ENCODE measurements around the gene PLD5.
"Not testable (repeated sequence)": the region's sequence is repeated elsewhere in the genome, so short reads cannot be mapped to it uniquely, and the experiment has no call there.

Gene PLD5

DNA sequence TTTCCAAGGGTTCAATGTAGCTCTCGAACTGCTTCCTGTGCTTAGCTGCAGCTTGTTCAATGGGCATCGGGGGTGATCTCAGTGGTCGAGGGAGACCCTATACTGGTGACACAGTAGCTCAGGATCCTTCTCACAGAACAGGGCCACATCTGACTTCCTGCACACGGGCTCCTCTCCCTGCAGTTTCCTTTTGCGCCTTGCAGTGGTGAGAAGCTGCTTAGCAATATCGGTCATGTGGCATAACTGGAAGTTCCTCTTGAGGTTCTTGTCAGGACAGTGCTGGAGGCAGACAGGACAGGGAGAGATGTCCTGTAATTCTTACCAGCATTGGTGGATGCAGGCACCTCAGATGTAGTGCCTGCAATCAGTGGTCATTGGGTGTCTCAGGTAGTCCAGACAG, 385.1 kb downstream of the PLD5 start:
- peak; percentile 10 for DNase-seq

DNA sequence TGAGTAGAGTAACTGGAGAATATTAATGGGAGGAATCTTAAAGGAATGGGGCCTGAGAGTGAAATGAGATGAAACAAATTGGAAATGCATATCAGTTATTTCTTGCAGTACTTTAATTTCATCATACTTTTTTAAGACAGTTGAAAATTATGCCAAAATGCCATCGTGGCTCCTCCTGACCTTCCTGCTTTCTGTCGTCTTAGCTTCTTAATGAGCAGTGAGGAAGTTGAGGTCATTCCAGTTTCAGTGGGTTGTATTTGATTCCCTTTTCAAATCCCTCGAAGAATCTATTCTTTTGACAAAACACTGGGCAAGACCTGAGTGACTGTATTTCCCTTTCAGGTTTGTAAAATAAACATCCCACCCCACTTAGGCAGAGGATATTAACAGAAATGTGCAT, 390.7 kb downstream of the PLD5 start:
- DNase-seq: no peak

- no peak for DNase-seq
Observed at GRCh38 chr1:242133351-242133750, 391.1 kb downstream of the PLD5 start.

- DNase-seq: no peak
Observed at GRCh38 chr1:242132121-242132817, 392.2 kb downstream of the PLD5 start.

GRCh38 chr1:242128951-242129502, 395.5 kb downstream of the PLD5 start:
- DNase-seq: no peak

GRCh38 chr1:242120432-242120831, 404.1 kb downstream of the PLD5 start:
- DNase-seq: no peak

GRCh38 chr1:242100921-242101320, 423.6 kb downstream of the PLD5 start:
- no peak for DNase-seq

DNA sequence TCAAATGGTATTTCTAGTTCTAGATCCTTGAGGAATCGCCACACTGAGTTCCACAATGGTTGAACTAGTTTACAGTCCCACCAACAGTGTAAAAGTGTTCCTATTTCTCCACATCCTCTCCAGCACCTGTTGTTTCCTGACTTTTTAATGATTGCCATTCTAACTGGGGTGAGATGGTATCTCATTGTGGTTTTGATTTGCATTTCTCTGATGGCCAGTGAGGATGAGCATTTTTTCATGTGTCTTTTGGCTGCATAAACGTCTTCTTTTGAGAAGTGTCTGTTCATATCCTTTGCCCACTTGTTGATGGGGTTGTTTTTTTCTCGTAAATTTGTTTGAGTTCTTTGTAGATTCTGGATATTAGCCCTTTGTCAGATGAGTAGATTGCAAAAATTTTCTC, 427.2 kb downstream of the PLD5 start:
- not testable (repeated sequence) for DNase-seq

DNA sequence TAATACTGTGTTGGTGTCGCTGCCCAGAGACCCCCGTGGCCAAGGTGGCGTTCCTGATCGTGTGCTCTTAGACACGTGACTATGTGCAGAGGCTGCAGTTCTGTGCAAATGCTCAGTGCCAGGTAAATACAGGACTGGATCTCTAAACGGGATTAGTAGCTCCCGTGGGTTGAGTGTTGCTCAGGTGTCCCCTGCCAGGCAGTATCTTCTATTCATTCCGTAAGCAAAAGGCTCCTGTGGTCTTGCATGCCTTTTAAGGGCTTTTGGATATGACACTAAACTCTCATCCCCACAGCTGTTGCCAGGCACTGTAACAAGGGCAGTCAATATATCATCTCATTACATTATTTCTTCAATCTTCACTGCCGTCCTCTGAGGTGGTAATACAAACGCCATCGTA, 431.4 kb downstream of the PLD5 start:
- DNase-seq: no peak

DNA sequence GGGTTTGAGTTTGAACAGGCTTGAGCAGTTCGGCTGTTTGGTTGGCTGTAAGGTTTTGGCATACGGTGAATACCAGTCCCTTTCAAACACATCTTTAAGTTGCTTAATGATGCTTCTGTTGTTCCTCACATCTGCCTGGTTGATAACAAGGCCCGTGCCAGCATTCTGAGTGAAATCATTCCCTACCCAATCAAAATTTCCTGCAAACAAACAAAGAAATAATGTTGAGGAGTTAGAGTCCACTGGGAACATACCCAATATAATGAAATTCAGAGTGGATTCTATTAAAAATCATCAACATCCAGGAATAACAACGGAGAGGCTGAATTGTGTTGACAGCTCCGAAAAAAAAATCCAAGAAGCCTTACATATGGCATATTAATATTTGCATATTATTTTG, 434.6 kb downstream of the PLD5 start:
- DNase-seq: no peak

GRCh38 chr1:242088875-242089274, 435.6 kb downstream of the PLD5 start:
- no peak for DNase-seq

- DNase-seq: no peak
Observed at GRCh38 chr1:242086706-242087105, 437.8 kb downstream of the PLD5 start.

- no peak for DNase-seq
Observed at GRCh38 chr1:242086093-242086492, 438.4 kb downstream of the PLD5 start.

DNA sequence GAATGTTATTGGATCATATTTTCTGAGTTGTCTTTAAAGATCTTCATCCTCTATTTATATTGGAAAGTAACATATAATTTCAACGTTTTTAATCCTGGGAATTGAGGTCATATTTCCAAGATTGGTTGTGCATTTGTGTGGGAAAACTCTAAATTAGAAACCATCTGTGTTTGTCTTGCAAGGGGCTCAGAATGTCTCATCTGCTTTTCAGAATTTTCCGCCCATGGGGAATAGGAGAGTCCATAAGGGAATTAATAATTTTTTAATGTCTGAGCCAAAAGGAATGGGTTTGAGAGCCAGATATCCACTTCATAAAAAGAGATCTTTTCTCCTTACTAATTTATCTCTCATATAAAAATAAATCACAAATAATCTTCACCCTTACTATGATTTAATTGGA, 440.8 kb downstream of the PLD5 start:
- DNase-seq: no peak

GRCh38 chr1:242081446-242081845, 443.1 kb downstream of the PLD5 start:
- no peak for DNase-seq

GRCh38 chr1:242065813-242066212, 458.7 kb downstream of the PLD5 start:
- DNase-seq: no peak

DNA sequence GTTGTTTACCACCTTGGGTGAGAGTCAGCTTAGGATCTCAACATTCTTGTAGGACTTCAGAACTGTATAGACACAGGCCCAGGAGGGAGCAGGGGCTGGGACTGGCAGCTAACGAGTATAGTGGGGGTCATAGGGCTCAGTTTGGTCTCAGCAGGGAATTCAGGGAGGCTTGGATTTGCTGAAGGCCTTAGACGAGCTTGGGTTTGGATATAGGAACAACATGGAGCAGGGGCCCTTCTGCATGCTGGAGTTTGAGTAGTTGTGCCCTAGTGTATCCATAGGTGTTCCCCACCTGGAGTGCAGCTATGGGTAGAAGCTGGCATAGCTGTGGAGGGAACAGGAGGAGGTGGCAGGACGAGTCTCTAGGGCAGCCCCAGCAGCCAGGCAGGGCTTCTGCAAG, 462.2 kb downstream of the PLD5 start:
- DNase-seq: no peak

DNA sequence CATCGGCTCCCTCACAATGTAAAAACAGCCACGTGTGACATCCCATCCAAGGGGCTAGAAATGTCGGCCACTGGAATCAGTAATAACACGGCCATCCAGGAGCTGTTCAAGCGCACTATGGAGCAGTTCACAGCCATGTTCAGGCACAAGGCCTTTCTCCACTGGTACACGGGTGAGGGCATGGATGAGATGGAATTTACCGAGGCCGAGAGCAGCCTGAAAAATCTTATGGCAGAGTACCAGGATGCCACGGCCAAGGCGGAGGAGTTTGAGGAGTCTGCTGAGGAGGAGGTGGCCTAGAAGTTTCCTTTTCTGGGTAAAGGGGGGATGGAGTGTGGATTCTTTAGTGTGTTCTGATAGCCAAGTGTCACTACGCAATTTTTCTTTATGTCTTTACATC, 464.5 kb downstream of the PLD5 start:
- DNase-seq: no peak

DNA sequence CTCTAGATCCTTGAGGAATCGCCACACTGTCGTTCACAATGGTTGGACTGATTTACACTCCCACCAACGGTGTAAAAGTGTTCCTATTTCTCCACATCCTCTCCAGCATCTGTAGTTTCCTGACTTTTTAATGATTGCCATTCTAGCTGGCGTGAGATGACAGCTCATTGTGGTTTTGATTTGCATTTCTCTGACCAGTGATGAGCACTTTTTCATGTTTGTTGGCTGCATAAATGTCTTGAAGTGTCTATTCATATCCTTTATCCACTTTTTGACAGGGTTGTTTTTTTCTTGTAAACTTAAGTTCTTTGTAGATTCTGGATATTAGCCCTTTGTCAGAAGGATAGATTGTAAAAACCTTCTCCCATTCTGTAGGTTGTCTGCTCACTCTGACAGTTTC, 465.9 kb downstream of the PLD5 start:
- not testable (repeated sequence) for DNase-seq

- DNase-seq: not testable (repeated sequence)
Observed at GRCh38 chr1:242058181-242058580, 466.3 kb downstream of the PLD5 start.

GRCh38 chr1:242057745-242058115, 466.8 kb downstream of the PLD5 start:
- DNase-seq: no peak

GRCh38 chr1:242056988-242057744, 467.3 kb downstream of the PLD5 start:
- DNase-seq: no peak

DNA sequence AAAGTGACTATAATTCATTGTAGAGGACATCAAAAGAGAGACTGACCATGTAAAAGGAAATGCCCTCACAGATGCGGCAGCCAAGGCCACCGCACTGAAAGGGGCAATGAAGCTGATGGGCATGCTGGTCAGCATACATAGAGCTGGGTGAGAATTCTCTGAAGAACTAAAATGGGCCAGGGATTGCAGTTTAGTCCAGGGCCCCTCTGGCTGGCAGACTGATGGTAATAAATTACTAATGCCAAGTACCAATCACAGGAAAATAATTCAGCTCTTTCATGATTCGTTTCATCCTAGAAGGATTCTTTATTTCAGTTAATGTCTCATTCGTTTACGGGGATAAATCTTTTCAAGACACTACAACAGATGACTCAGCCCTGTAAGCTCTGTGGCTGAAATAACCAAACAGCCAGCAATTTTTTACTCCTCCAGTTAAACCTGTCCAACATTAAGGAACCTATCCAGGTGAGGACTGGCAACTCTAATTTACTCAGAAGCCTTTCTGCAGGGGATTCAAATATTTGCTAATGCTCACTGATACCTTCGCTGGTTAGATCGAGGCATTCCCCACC, 468.7 kb downstream of the PLD5 start:
- DNase-seq: no peak

DNA sequence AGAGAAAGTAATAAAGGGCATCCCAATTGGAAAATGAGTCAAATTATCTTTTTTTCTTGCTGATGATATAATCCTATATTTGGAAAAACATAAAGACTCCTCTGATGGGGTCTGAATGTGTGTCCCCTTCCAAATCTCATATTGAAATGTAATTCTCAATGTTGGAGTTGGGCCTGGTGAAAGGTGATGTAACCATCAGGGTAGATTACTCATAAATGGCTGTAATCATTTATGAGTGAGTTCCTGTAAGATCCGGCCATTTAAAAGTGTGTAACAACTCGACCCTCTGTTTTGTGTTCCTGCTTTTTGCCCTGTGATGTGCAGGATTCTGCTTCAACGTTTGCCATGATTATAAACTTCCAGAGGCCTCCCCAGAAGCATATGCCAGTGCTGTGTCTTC, 481.3 kb downstream of the PLD5 start:
- no peak for DNase-seq
